LHCN-M2 (cell line): ENCODE results near the gene HSPB7. TPM values are rescaled to one million over a fixed set of nuclear protein-coding genes. Genes with fewer than 3 reads are reported as not detected.
A peak's percentile ranks its signal among the peaks of the same experiment; 100 is the strongest.
"Not testable (repeated sequence)": the region's sequence is repeated elsewhere in the genome, so short reads cannot be mapped to it uniquely, and the experiment has no call there.

Experiments
- DNase-seq: peaks from one replicate; pipeline ENCODE4 v3.0.0-alpha.2; 2012; ENCODE audit warnings: low read depth
- polyA plus RNA-seq: library from polyadenylated mRNA; unstranded; fragments of >200 nt; gene quantifications from one replicate; pipeline ENCODE4 v1.2.1, GENCODE V29; 2012; ENCODE audit warnings: missing spikeins
- total RNA-seq: library from RNA; depleted of rRNA; stranded (reverse); fragments of >200 nt; gene quantifications from 2 replicates; pipeline ENCODE4 v1.2.3, GENCODE V29; 2014; rRNA removed

The HSPB7 gene
- total RNA-seq = 3.2 and 3.3 TPM in 2 replicates
- polyA plus RNA-seq = 63.5 TPM

DNA sequence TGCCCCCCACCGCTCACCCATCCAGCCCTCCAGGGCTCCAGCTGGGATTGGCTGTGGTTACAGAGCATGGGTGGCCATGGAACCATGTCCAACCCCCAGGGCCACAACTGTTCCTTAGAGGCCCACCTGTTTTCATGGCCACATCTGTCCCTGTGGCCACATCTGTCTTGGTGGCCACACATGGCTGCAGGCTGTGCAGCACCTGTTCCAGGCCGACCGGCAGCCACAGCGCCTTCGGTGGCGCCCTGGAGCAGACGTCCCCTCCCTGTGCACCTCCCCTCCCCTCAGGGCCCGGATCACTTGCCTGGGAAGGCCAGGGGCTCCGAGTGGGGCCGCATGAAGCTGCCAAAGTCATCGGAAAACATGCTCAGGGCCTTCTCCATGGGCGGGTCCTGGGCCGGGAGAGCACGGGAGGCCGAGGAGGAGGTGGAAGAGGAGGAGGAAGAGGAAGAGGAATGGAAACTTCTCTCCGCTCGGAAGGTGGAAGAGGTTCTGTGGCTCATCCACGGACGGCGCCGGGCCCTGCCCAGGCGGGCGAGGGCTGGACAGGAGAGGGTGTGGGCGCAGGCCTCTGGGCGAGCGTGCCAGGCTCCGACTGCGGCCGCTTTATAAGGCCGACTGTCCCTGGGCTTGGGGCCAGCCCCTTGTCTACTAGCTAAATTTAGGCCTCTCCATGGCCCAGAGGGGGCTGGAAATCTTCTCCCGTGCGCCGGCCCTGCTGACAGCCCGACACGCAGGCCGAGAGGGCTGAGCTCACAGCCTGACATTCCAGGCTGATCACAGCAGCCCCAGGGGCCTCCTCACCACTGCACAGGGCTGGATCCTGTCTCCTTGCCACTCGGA lies at the start of gene HSPB7:
HSPB7 (minus strand) TSS at position 583 of the 843 bp plus-strand sequence; CDS start at position 503, 80 bp downstream.
- DNase-seq = peak; percentile 67

DNA sequence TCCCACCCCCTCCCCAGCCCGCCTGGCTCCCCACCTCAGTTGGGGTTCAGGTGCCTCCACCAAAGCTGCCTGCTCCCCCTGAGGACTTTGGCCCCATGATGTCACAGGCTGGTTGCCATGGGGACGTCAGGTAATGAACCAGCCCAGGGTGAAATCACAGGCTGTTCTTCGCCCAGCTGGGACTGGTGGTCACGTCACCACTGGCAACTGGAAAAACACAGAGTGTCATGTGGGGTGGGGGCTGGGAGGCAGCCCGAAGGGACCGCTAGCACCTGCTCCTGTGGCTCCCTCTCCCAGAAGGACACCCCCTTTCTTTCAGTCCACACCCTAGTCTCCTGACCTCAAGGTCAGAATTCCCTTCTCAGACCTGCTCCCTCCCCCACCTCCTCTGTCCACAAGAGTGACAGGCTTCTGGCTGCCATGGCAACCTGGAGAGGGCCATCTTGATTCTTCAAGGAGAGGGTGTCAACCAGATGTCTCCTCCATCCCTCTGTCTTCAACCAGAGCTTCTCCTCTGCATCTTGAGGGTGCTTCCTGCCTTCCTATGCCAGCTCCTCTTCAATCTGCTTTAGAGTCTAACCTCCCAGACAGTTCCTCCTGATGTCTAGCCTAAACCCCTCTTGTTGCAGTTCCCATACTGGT lies 49.4 kb upstream of the HSPB7 start:
- peak; percentile 87 for DNase-seq

- DNase-seq = no peak
Measured at GRCh38 chr1:16066245-16066644, 48.4 kb upstream of the HSPB7 start.

- no peak for DNase-seq
Measured at GRCh38 chr1:16065269-16065576, 47.4 kb upstream of the HSPB7 start.

DNA sequence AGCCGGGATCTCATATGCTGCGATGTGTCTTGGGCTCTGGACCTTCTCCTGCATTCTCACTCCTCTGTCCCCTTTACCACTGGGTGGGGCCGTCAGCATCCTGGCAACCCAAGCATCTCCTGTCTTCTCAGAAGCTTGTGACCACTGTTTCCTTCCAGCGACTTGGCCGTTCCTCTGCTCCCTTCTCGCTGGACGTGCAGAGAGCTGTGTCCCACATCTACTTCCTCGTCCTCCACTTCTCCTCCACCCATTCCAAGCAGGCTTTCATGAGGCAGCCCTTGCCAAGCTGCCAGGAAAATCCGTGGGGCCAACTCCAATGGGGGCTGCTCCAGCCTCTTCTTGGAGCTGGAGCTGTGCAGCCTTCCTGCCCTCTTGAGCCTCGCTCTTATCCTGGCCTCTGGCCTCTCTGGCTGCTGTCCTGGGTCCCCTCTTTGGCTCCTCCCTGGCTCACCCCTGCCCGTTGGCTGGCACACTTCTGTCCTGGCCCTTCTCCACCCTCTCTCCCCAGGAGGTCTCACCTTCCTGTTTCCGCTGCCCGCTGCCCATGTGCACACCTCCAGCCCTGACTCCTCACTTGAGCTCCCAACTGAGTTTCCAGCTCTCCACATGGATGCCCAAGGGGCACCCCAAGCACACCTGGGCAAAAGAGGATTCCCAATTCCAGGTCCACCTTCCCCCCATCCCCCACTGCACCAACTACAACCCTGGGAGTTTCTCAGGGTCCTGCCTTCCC lies 46.9 kb upstream of the HSPB7 start:
- DNase-seq = no peak

DNA sequence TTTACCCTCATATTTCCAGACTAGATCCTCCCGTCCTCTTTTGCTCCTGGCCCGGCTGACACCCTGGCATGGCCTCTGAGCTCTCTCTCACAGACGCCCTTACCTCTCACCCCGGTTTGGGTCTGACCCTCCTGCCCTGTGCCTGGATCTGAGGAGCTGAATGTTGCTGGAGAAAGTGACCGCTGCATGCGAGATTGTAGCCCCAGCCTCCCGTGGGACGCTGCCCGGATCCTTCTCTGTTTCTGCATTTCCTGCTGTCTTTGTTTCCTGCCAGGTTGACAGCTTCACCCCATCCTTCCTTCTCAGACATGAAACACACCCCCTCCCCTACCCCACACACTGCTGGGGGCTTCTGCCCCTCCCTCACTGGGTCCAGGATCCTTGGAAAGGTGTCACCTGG lies 46.1 kb upstream of the HSPB7 start:
- DNase-seq = no peak

- DNase-seq = no peak
Measured at GRCh38 chr1:16063226-16063829, 45.5 kb upstream of the HSPB7 start.

DNA sequence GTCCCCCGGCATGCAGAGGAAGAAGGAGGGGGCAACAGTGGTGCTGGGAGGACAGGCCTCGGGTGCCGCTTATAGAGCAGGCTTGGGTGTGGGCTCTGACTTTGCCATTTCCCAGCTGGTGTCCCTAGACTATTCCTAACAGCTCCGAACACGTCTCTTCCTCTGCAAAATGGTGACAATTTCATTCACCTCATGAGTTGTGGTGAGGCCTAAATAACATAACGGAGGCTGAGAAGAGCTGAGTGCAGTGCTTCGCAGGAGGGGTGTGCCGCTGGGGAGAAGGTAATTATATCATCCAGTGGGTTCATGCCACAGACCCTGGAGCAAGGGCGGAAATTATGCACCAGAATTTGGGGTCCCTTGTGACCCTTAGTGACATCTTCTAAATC lies 44.8 kb upstream of the HSPB7 start:
- not testable (repeated sequence) for DNase-seq

GRCh38 chr1:16061989-16062686 lies 44.3 kb upstream of the HSPB7 start:
- DNase-seq = not testable (repeated sequence)

GRCh38 chr1:16061266-16061665 lies 43.4 kb upstream of the HSPB7 start:
- DNase-seq = no peak

DNA sequence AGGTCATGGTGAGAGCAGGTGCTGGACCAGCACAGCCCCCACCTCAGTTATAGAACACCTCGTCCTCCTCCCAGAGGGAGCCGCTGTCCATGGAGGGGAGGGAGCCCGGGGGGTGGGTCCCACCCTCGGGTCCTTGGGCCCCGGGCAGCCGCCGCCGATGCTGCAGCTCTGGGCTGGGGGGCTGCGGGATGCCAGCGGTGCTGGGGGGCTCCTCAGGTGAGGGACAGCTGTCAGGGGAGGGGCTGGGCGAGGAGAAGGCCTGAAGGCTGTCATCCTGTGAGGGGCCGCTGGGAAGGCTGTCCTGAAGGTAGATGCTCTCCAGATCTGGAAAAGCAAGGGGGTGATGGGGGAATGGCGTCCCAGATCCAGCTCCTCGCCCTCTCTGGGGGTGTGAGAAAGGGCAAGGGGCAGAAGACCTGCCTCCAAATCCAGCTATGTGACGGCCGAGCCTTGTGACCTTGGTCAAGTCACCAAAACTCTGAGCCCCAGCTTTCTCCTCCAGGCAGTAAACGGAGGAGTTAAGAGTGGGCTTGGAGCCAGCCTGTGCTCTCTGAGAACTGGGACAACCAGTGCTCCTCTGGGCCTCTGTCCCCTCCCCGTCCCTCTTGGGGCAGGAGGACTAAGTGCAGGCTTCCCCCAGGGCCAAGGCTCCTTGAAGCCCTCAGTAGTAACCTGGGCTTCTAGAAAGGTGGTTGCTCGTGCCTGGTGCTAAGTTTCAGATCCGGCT lies 40.7 kb upstream of the HSPB7 start:
- DNase-seq = not testable (repeated sequence)

- DNase-seq = not testable (repeated sequence)
Measured at GRCh38 chr1:16057314-16057915, 39.6 kb upstream of the HSPB7 start.

DNA sequence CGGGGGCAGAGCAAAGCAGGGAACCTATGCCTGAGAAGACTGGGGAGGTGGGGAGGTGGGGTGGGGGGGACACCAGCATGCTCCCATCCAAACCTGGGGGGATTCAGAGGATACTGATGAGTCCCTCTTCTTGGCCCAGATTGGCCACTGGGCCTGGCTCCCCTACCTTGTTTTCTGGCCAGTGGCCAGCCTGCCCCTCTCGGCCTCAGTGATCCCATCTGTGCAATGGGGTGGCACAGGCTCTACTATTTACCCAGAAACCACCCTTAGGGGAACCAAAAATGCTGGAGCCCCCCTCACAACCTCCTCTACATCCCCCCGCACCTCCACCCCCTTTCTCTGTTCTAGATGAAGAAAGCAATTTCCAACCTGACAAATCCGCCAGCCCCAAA lies 38.7 kb upstream of the HSPB7 start:
- not testable (repeated sequence) for DNase-seq

DNA sequence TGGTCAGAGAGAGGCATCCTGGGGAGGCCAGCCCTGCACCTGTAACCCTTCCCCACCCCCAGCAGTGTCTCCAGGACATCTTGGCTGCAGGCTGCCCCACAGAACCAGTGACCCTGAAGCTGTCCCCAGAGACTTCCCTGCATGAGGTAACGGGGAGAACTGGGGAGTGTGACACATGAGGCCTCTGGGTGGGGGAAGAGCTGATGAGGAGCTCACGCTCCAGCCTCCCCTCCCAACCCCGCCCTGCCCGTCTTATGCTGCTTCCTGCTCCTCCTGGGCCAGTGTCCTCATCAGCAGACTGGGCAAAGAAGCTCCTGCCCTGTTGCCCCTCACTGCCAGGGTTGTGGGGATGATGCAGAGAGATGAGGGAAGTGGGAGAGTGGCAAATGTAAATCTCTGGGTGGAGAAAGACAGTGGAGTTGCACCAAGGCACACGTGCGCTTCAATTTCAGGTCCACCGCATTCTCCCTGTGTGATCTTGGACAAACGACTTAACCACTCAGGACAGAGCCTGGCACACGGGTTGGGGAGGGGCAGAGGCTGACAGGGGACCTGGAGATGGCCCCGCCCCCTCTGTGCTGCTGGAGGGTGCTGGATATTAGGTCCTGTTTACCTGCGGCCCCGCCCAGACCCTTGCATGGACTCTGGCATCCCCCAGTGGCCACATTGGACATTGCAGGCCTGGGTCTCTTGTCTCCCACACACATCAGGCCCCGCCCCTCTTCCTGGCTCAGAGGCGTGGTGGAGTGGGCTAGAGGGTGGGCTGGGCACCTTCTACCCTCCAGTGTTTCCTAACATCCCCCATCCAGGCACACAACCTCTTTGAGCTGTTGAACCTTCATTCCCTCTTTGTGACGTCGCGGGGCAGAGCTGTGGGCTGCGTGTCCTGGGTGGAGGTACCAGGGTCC lies 38.0 kb upstream of the HSPB7 start:
- DNase-seq = peak; percentile 51

GRCh38 chr1:16054598-16055540 lies 37.0 kb upstream of the HSPB7 start:
- DNase-seq = no peak

DNA sequence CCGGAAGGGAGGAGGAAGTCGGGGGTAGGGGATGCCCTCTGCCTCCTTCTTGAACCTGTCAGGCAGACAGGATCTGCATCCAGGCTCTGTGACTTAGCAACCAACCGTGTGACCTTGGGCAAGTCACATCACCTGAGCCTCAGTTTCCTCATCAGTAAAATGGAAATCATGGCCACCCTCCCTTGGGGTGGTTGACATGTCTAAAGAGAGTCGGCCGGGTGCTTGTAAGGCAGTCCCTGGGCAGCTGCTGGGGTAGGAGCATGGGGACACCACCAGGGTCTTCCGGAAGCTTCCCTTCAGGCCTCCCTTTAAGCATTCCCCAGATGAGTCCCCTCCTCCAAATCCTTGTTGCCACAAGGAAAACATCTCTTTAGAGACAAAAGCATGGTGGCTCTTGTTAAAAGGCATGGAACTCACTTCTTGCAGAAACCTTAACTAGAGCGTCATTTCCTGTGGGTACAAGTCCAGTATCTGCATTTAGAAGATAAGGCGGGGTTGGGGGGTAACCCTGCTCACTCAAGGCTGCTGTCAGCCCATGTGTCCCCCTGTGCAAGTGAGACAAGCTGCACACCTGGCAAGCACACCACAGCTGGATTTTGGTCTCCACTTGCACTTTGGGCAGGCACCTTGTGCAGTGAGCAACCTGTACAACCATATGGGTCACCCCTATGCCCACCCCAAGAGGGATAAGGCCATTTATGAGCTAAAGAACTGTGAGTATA lies 36.1 kb upstream of the HSPB7 start:
- DNase-seq = no peak

- not testable (repeated sequence) for DNase-seq
Measured at GRCh38 chr1:16051949-16052348, 34.1 kb upstream of the HSPB7 start.
